ENCODE data around the gene GRIK5. TPM values are rescaled to one million over a fixed set of nuclear protein-coding genes. Genes with fewer than 3 reads are reported as not detected.
"Not testable (repeated sequence)": the region's sequence is repeated elsewhere in the genome, so short reads cannot be mapped to it uniquely, and the experiment has no call there.

Gene GRIK5
- total RNA-seq, 4 donors from 2014 or later: 7.0 to 23.4 (median 12.3) TPM

- WGBS, 2 donors (ENCODE audit: low coverage in 1 of 2): 25% methylated on average over 1 of the region's 1 CpG; no CpG with 5 or more reads in 1 of the 2 donors
- Histone ChIP-seq H3K4me3 (no peak overlapping the region), H3K4me1 (peaks cover 0 to 14% (median 3%) of the 10 kb centered on the region in 3 donors), H3K9me3 (no peaks in the 10 kb centered on the region), H3K36me3 (no peaks in the 10 kb centered on the region), H3K27me3 (peaks cover 40% of the 10 kb centered on the region), H3K27ac (no peak overlapping the region)
- no peak for ATAC-seq
- no peak for TF ChIP-seq POLR2A (IDR thresholded peaks at IDR 0.05)
Observed at GRCh38 chr19:42110658-42111057, 40.7 kb upstream of the GRIK5 start.

- peaks cover 0 to 14% (median 3%) of the 10 kb centered on the region in 3 donors for H3K4me1 ChIP-seq
- H3K36me3 ChIP-seq: no peaks in the 10 kb centered on the region
- H3K27ac ChIP-seq: no peak overlapping the region
- ATAC-seq: no peak
- TF ChIP-seq CTCF (IDR thresholded peaks at IDR 0.05): no peak
- no peak for TF ChIP-seq POLR2AphosphoS5 (IDR thresholded peaks at IDR 0.05)
- TF ChIP-seq EP300 (IDR thresholded peaks at IDR 0.05): no peak
- no peak for TF ChIP-seq POLR2A (IDR thresholded peaks at IDR 0.05)
- peaks cover 40% of the 10 kb centered on the region for H3K27me3 ChIP-seq
- no peak overlapping the region for H3K4me3 ChIP-seq
- H3K9me3 ChIP-seq: no peaks in the 10 kb centered on the region
- 78 to 100% methylated on average over 2 to 3 of the region's 3 CpGs for WGBS, 2 donors (ENCODE audit: low coverage in 1 of 2)
Observed at GRCh38 chr19:42109896-42110295, 39.9 kb upstream of the GRIK5 start.

- ATAC-seq: peak; percentile 71
Observed at GRCh38 chr19:42108527-42109389, 38.8 kb upstream of the GRIK5 start.

GRCh38 chr19:42105368-42105767 is 35.4 kb upstream of the GRIK5 start:
- Histone ChIP-seq H3K4me1 (no peaks in the 10 kb centered on the region), H3K9me3 (no peaks in the 10 kb centered on the region), H3K27me3 (peaks cover 31% of the 10 kb centered on the region), H3K36me3 (no peaks in the 10 kb centered on the region), H3K27ac (no peak overlapping the region), H3K4me3 (no peak overlapping the region)
- no peak for ATAC-seq
- WGBS, 2 donors (ENCODE audit: low coverage in 1 of 2): 73% methylated on average over 2 of the region's 2 CpGs; no CpG with 5 or more reads in 1 of the 2 donors
- no peak for TF ChIP-seq POLR2A (IDR thresholded peaks at IDR 0.05)
- no peak for TF ChIP-seq POLR2AphosphoS5 (IDR thresholded peaks at IDR 0.05)
- TF ChIP-seq EP300 (IDR thresholded peaks at IDR 0.05): no peak
- TF ChIP-seq CTCF (IDR thresholded peaks at IDR 0.05): no peak

More at GRCh38 chr19:42108527-42109389, 38.8 kb upstream of the GRIK5 start:
- H3K4me1 ChIP-seq: peaks cover 0 to 7% (median 0%) of the 10 kb centered on the region in 3 donors
- no peaks in the 10 kb centered on the region for H3K9me3 ChIP-seq
- TF ChIP-seq POLR2A (IDR thresholded peaks at IDR 0.05): no peak
- no peak for TF ChIP-seq POLR2AphosphoS5 (IDR thresholded peaks at IDR 0.05)
- peak in 3 of 4 experiments; percentile 62 to 83 (median 76) for TF ChIP-seq CTCF (IDR thresholded peaks at IDR 0.05)
- no peak for TF ChIP-seq EP300 (IDR thresholded peaks at IDR 0.05)
- 5 to 11% methylated on average over 8 of the region's 16 CpGs for WGBS, 2 donors (ENCODE audit: low coverage in 1 of 2)
- H3K27me3 ChIP-seq: peaks cover 40% of the 10 kb centered on the region
- H3K4me3 ChIP-seq: no peak overlapping the region
- H3K27ac ChIP-seq: no peak overlapping the region
- H3K36me3 ChIP-seq: no peaks in the 10 kb centered on the region

GRCh38 chr19:42102877-42103276 is 32.9 kb upstream of the GRIK5 start:
- TF ChIP-seq CTCF (IDR thresholded peaks at IDR 0.05) (no peak), POLR2AphosphoS5 (IDR thresholded peaks at IDR 0.05) (no peak), POLR2A (IDR thresholded peaks at IDR 0.05) (no peak), EP300 (IDR thresholded peaks at IDR 0.05) (no peak)
- ATAC-seq: no peak
- WGBS, 2 donors (ENCODE audit: low coverage in 1 of 2): 87 to 100% methylated on average over 2 of the region's 2 CpGs

GRCh38 chr19:42100241-42100640 is 30.2 kb upstream of the GRIK5 start:
- not testable (repeated sequence) for H3K27ac ChIP-seq, H3K27me3 ChIP-seq, H3K9me3 ChIP-seq, ATAC-seq, H3K36me3 ChIP-seq, H3K4me3 ChIP-seq
- peaks cover 0 to 13% (median 7%) of the 10 kb centered on the region in 3 donors for H3K4me1 ChIP-seq
- 89 to 93% methylated on average over 5 to 8 of the region's 10 CpGs for WGBS, 2 donors (ENCODE audit: low coverage in 1 of 2)

More at GRCh38 chr19:42102877-42103276, 32.9 kb upstream of the GRIK5 start:
- no peaks in the 10 kb centered on the region for H3K36me3 ChIP-seq
- H3K27me3 ChIP-seq: peaks cover 20% of the 10 kb centered on the region
- H3K27ac ChIP-seq: no peak overlapping the region
- no peak overlapping the region for H3K4me3 ChIP-seq
- H3K4me1 ChIP-seq: no peaks in the 10 kb centered on the region
- H3K9me3 ChIP-seq: no peaks in the 10 kb centered on the region

All from gastroesophageal sphincter (tissue), 4 donors.